T-helper 1 cell (primary cell): ENCODE measurements around the gene ACTR3C.

Source experiments
- DNase-seq, 5 donors: peaks; one replicate each; pipeline ENCODE4 v3.0.0-alpha.2; 2012 to 2020

Gene ACTR3C

DNA sequence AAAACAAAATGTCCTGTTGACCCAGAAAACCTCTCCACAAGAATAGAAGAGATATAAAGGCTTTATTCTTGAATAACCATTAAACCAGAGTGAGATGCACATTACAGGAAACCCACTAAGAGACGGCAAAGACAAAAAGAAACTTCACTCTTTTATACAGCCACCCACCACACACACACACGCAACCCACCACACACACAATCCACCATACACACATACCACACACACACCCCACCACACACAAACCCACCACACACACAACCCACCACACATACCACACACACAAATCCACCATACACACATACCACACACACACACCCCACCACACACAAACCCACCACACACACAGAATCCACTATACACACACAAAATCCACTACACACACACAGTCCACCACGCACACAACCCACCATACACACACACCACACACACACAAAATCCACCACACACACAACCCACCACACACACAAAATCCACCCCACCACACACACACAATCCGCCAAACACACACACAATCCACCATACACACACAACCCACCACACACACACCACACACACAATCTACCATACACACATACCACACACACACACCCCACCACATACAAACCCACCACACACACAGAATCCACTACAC lies 35.8 kb upstream of the ACTR3C start:
- DNase-seq: no peak

DNA sequence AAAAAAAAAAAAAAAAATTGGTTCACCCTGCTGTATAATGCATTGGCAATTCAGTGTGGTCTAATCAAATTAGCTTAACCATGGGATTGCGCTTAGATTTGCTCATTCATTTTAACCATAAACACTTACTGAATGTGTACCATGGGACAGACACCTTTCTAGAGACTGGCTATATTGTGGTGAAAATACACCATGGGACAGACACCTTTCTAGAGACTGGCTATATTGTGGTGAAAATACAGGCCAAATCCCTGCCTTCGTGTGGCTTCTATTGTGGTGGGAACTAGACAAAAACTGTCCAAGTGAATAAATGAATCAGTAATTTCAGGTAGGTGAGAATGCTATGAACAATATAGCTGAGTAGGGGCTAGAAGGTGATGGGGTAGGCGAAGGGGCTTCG lies 35.1 kb upstream of the ACTR3C start:
- DNase-seq: no peak

DNA sequence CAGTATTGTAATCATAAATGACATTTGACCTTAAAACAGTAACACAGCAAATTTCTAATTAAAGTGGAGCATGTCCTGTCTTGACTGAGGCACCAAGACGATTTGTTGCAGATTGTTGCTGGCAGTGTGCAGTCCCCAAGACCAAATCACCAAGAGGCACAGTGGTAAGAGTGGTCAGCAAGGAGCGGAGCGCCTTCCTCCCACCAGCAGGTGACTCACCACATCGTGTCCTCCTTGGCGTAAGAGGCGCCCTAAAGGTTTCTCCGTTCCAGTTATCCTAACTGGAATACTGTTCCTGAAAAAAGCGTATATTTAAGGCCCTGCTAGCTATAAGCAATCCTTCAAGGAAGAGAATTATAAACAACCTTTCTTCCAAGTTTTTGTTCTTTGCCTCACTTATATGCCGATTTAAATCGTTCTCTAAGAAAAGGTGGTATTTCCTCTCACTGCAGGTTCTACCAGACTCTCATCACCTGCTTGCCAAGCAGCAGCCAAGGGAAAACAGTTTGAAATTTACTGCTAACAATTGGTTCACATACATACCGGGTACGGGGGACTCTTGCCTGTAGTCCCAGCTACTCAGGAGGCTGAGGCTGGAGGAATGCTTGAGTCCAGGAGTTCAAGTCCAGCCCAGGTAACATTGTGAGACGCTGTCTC lies 34.6 kb upstream of the ACTR3C start:
- no peak for DNase-seq

DNA sequence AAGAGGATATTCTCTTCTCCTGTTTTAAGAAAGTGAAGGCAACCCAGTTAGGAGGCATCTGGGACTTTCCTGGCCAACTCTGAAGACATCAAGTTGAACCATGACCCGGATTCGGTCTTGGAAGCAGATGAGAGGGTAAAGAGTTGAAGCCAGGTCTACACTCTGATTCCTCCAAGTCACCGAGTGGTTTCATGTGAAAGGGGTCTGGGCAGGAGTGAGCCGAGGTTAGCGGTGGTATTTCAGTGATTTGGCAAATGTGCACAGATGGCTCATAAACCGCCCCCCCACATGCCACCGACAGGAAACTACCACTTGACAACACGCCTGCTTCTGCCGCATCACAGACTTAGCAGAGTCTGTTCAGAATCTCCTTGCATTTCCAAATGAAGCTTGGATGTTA lies 33.9 kb upstream of the ACTR3C start:
- peak in 4 of 5 donors; percentile 40 to 65 (median 54) for DNase-seq

DNA sequence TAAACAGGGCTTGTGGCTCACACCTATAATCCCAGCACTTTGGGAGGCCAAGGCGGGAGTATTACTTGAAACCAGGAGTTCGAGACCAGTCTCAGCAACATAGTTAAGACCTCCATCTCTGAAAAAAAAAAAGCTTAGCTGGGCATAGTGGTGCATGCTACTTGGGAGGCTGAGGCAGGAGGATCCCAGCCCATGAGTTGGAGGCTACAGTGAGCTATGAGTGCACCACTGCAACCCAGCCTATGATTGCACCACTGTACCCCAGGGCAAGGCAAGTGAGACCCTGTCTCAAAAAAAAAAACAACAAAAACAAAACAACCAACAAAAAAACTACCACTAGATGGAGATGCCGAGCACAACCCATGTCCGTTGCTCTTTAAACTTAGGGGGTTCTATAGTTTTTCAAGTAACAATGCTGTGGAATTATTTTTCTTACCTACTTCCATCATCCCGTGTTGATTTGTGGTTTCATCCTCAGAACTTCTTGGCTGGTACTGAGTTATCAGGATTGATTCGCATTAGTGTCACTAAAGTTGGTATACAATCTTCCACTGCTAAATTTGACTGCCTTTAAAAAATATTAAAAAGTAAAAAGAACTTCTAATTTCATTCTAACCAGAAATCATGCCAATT lies 33.0 kb upstream of the ACTR3C start:
- DNase-seq: peak in 1 of 5 donors; percentile 53

DNA sequence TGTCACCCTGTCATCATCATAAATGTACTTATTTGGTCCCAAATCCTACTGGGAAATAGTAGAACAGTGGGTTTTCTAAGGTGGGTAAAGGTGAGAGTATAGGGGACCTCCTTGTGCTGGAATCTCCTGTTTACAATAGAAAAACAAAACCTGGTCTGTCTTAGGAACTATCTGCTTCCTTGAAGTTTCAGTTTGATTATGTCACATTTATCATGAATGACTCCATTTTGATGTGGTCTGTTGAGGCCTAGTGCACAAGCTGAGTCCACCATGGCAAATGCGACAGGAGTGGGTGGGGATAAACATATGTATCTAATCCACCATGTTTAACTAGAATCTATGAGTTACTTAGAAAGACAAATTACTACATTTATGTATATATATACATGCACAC lies 32.3 kb upstream of the ACTR3C start:
- DNase-seq: no peak

DNA sequence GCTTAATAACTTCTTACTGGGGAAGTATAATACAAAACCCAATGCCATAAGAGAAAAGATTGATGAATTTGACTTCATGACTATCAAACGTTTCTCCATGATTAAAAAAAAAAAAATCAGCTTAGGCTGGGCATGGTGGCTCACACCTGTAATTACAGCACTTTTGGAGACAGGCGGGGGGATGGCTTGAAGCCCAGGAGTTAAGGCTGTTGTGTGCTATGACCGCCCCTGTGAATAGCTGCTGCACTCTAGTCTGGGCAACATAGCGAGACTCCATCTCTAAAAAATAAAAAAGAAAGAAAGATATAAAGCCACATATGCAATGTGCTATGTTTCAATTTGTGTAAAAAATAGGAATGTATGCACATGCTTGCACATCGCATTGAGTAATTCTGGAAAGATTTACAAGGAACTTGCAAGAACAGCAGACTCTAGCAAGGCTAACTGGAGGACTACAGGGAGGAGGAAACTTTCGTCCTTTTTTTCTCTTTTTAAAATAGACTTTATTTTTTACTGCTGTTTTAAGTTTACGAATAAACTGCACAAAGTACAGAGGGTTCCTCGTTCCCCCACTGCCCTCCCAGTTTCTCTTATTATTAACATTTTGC lies 28.3 kb upstream of the ACTR3C start:
- no peak for DNase-seq

DNA sequence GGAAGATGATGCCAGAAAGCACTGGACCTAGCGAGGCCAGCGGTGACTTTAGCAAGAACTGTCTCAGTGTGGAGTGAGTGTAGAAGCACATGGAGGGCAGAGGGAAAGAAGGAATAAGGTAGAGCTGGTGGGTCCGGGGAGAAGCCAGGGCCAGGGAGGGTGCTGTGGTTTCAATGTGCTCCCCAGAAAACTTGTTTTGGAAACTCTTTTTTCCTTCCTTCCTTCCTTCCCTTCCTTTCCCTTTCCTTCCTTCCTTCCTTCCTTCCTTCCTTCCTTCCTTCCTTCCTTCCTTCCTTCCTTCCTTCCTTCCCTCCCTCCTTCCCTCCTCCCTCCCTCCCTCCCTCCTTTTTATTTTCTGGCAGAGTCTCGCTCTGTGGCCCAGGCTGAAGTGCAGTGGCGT lies 23.6 kb upstream of the ACTR3C start:
- DNase-seq: no peak

DNA sequence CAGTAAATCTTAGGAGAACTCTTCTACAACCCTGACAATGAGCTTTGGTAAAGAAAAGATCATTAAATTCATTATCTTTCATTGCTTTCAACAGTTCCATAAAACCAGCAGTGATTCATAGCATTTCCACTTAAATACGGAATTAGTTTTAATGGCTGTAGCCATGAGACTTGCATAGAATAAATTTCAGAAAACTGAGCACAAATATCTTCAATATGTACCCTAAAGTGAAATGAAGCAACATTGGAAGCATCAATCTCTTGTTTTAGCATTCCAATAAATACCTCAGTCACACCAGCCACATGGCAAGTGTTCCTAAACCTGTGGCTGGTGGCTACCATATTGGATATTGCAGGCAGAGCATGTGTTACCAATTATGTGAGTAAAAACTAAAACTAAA lies 21.7 kb upstream of the ACTR3C start:
- DNase-seq: no peak

DNA sequence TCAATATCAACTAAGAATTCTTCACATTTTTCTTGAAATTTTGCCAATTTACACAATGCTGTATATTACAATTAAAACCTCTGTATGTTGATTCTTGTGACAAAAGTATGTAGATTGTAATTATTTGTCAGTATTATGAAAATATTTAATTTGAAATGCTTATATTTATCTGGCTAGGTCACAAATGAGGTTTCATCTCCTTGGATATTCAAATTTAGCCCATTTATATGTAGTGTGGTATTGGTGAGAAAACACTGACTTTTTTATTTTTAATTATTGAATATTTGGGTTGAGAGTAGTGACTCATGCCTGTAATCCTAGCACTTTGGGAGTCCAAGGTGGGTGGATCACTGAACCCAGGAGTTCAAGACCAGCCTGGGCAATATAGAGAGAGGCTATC lies 21.0 kb upstream of the ACTR3C start:
- DNase-seq: no peak

DNA sequence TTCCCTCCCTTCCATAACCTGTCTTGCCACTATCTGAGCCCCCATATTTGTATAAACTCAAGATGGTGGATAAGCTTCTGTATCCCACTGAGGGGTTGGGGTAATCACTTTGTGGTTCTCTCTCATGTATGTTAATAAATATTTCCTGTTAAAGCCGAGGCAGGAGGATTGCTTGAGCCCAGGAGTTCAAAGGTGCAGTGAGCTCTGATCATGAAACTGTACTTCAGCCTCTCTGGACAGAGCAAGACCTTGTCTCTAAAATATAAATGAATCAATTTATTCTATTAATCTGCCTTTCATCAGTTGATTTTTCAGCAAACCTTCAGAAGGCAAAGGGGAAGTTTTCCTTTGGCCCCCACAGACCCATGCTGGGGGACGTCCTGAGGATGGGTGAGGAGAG lies 19.9 kb upstream of the ACTR3C start:
- DNase-seq: no peak

DNA sequence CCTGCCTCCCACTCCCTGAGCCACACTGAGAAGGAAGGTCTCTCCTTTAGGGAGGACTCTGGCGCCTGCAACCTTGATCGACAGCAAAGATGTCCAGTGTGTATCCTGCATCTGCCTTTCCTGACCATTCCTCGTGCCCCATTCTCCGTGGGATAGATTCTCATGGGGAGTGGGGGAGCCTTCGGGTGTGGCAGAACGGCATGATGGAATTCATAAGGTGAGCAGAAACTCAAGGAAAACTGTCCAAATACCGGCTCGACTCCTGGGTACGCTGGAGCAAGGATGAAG lies 18.7 kb upstream of the ACTR3C start:
- no peak for DNase-seq

DNA sequence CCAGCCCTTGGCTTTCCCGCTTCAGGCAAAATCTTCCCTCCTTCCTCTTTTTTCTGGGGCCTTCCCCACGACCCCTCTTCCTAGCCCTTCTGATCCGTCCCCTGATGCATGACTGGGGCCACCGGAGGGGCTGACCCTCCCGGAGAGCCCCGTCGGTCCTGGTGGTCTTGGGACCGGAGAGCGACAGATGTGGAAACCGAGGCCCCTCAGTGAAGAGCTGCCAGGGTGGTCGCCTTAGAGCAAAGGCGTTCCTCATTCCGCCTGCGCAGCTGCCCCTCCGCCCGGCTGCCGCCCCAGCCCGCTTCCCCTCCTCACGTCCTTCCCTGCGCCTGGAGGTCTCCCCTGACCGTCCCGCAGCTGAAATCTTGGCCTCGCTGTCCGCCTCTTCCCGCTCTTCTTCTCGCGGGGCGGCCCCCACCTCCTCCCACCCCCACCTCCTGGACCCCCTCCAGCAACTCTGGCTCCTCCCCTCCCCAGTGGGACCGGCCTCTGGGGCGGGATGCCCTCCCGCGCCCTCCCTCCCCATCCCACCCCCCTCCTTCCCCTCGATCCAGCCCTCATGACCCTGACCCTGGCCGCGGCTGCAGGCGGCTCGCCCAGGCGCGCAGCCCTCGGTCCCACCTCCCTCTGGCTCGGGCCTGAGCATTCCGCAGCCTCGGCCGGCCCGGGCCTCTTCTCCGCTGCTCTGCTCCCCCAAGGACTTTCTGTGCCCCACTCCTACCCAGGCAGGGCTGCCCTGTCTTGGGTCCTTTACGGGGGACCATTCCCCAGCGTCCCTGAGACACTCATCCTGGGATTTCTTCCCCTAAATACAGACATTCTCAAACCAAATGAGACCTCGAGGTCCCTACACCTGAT lies 18.1 kb upstream of the ACTR3C start, which contains the start of gene RARRES2:
TSS of gene RARRES2 (minus strand) at position 367 of the 858 bp plus-strand sequence. CDS start 1,020 bp downstream, outside the sequence.
- DNase-seq: no peak

DNA sequence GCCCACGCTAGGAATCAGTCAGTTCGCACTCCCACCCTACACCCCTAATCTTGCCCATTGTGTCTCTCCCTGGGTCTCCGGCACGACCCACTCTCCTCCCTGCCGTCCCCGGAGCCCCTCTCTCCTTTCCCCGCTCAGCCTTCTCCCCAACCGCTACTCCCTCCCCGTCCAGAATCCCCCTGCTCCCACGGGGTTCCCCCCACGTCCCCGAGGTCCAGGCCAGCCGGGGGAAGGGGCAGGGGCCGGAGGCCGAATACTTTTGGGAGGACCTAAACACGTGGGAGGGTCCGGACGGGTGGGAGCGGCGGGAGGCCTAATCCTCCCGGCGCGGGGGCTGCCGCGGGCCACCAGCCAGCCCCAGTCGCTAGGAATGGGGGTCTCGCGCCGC lies 17.5 kb upstream of the ACTR3C start:
- no peak for DNase-seq

DNA sequence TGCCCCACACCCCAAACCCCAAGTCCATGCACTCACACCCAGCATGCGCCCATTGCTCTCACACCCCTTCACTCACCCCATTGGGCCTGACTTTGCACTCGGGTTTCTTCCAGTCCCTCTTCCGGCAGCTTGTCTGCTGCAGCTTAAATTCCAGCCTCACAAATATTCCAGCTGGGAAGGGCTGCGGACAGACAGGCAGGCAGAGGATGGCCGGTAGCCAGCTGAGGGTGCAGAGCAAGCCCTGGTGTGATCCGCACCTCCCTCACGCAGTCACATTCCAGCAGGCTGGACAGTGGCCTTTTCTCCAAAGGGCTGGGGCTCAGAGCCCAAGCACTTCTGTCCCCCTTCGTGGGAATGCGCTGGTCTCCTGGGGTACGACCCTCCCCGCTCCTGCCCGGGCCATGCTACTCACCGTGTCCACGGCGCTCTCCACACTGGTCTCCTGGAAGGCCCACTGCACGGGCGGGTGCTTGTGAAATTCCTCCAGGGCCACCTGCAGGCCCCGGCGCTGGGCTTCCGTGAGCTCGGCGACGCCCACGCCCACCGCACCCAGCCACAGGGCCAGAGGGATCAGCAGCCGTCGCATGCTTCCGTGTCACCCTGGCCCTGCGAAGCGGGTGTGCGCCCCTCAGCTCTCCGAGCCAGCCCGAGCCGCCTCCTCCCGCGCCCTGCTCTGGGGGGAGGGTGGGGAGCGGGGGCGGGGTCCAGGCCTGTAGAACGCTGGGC lies 16.8 kb upstream of the ACTR3C start:
- DNase-seq: no peak

DNA sequence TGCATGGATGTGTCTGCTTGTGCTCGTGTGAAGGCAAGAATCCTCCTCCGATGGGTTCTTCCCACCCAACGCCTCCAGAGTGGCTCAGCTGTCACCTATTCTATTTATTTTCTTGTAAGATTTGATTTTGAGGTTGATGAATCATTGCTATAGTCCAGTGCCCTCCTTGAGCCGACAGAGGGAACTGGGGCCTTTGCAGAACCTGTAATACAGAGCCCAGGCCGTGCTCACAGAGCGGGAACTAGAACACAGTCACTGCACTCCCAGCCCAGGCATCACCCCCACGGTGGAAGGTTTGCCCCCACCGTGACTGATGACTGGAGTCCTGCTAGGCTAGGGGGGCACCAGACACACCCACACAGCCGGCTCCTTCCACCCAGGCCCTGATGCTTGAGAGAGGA lies 16.1 kb upstream of the ACTR3C start:
- DNase-seq: no peak

DNA sequence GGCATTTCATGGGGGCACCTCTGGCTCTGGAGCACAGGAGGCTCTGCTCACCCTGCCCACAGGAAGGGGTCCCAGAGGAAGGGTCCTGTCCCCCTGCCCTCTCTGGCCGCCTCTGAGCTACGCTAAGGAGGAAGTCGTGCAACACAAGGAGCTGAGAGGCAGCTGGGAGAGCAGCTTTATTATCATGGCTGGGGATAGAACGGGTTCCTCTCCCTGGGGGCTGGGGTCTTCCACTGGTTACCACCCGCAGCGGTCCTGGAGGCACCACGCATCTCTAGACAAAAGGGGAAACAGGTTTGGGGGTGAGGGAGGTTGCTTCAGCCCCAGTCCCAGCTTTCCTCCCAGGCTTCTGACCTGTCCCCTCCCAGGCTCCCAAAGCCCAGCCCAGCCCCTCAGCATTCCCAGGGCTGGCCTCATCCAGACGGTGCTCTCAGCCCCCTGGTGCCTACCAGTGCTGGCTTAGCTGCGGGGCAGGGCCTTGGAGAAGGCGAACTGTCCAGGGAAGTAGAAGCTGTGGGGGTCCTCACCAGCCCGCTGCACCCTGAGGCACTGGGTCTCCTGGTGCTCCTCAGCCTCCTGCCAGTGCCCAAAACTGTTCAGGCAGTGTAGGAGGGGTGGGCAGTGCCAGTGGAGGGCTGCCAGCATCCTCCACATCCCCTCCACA lies 15.0 kb upstream of the ACTR3C start:
- DNase-seq: no peak

DNA sequence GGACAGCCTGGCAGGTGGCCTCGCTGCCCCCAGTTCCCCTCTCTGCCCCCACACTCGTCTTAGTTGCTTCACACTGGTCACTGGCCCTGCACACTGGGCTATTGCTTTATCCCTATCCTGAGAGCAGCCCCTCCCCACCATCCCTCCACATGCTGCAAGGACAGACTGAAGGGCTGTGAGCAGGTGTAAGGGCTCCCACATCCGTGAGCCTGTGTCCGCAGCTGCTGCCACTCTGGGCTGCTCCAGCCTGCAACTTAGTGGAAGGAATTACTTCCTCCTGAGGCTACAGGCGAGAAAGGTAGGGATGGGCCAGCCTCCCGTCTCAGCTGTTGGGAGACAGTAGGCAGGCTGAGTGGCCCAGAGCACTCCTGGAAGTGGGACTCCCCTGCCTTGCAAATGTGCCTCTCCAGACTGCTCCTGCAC lies 14.3 kb upstream of the ACTR3C start:
- no peak for DNase-seq

DNA sequence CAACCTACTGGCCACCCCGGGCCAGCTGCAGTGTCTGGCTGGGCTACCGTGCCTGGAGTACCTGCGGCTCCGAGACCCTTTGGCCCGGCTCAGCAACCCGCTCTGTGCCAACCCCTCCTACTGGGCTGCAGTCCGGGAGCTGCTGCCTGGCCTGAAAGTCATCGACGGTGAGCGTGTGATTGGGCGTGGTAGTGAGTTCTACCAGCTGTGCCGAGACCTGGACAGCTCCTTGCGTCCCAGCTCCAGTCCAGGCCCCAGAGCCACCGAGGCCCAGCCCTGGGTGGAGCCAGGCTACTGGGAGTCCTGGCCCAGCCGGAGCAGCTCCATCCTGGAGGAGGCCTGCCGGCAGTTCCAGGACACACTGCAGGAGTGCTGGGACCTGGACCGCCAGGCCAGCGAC lies 13.8 kb upstream of the ACTR3C start:
- DNase-seq: no peak

DNA sequence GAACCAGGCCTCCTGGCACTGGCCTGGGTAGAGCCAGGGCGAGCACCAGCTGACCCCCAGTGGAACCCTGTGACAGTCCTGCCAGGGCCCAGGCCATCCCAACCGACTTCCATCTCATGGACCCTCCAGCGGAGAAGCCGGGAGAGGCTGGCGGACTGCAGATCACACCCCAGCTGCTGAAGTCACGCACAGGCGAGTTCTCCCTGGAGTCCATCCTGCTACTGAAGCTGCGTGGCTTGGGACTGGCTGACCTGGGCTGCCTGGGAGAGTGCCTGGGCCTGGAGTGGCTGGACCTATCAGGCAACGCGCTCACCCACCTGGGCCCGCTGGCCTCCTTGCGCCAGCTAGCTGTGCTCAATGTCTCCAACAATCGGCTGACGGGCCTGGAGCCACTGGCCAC lies 13.4 kb upstream of the ACTR3C start:
- no peak for DNase-seq

DNA sequence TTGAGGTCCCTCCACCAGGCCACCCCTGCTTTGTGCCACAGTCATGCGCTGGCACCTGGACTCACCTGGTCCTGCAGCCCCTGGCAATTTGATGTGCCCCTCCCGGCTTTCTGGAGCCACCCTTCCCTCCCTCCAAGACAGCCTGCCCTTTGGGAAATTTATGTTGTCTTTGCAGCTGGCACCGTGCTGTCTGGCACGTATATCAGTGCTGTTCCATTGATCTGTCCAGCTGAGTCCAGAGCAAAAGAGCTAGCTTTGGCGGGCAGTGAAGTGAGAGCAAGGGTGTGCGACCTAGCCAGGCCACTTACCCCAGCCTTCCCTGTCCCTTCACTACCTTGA lies 12.4 kb upstream of the ACTR3C start:
- no peak for DNase-seq
